ENCODE results near the gene CALB2. TPM values are rescaled to one million over a fixed set of nuclear protein-coding genes. Genes with fewer than 3 reads are reported as not detected.

CALB2 gene
- total RNA-seq, 1 donor = 1.1 TPM

GRCh38 chr16:71414038-71414437 is 55.5 kb downstream of the CALB2 start:
- no peak overlapping the region for H2AFZ ChIP-seq (ENCODE audit: low read length)
- no peaks in the 10 kb centered on the region for H3K4me1 ChIP-seq (ENCODE audit: insufficient read depth, low read length)
- H3K27me3 ChIP-seq (ENCODE audit: insufficient read depth, low read length) = peaks cover 9% of the 10 kb centered on the region
- H3K36me3 ChIP-seq (ENCODE audit: insufficient read depth, low read length) = no peaks in the 10 kb centered on the region
- H3K9me3 ChIP-seq (ENCODE audit: low read depth, low read length) = no peaks in the 10 kb centered on the region
- no peaks in the 10 kb centered on the region for H3K79me2 ChIP-seq (ENCODE audit: insufficient read depth, low read length)
- H4K20me1 ChIP-seq (ENCODE audit: insufficient read depth, low read length) = no peaks in the 10 kb centered on the region
- no peak overlapping the region for H3K27ac ChIP-seq (ENCODE audit: low read depth, low read length)
- H3K4me2 ChIP-seq (ENCODE audit: insufficient read depth, low read length) = no peak overlapping the region
- H3K4me3 ChIP-seq (ENCODE audit: insufficient read depth, low read length) = no peak overlapping the region
- DNase-seq (ENCODE audit: insufficient read length, low spot score, missing footprints) = peak; percentile 11
- no peak for TF ChIP-seq CTCF (IDR thresholded peaks at IDR 0.05; ENCODE audit: extremely low read depth, low read depth, low read length)

GRCh38 chr16:71421911-71422310 is 63.4 kb downstream of the CALB2 start:
- no peak overlapping the region for H2AFZ ChIP-seq (ENCODE audit: low read length)
- H4K20me1 ChIP-seq (ENCODE audit: insufficient read depth, low read length) = no peaks in the 10 kb centered on the region
- no peaks in the 10 kb centered on the region for H3K9me3 ChIP-seq (ENCODE audit: low read depth, low read length)
- no peaks in the 10 kb centered on the region for H3K4me1 ChIP-seq (ENCODE audit: insufficient read depth, low read length)
- H3K27ac ChIP-seq (ENCODE audit: low read depth, low read length) = no peak overlapping the region
- no peak overlapping the region for H3K4me2 ChIP-seq (ENCODE audit: insufficient read depth, low read length)
- DNase-seq (ENCODE audit: insufficient read length, low spot score, missing footprints) = peak; percentile 72
- TF ChIP-seq CTCF (IDR thresholded peaks at IDR 0.05; ENCODE audit: extremely low read depth, low read depth, low read length) = peak; percentile 41
- no peaks in the 10 kb centered on the region for H3K79me2 ChIP-seq (ENCODE audit: insufficient read depth, low read length)
- H3K27me3 ChIP-seq (ENCODE audit: insufficient read depth, low read length) = peaks cover 22% of the 10 kb centered on the region
- H3K36me3 ChIP-seq (ENCODE audit: insufficient read depth, low read length) = no peaks in the 10 kb centered on the region
- H3K4me3 ChIP-seq (ENCODE audit: insufficient read depth, low read length) = no peak overlapping the region

GRCh38 chr16:71423016-71423415 is 64.5 kb downstream of the CALB2 start:
- Histone ChIP-seq H3K27me3 (ENCODE audit: insufficient read depth, low read length) (peaks cover 22% of the 10 kb centered on the region), H3K4me1 (ENCODE audit: insufficient read depth, low read length) (no peaks in the 10 kb centered on the region), H3K36me3 (ENCODE audit: insufficient read depth, low read length) (no peaks in the 10 kb centered on the region), H3K4me2 (ENCODE audit: insufficient read depth, low read length) (no peak overlapping the region), H3K9me3 (ENCODE audit: low read depth, low read length) (no peaks in the 10 kb centered on the region), H4K20me1 (ENCODE audit: insufficient read depth, low read length) (no peaks in the 10 kb centered on the region), H3K27ac (ENCODE audit: low read depth, low read length) (no peak overlapping the region), H2AFZ (ENCODE audit: low read length) (no peak overlapping the region), H3K4me3 (ENCODE audit: insufficient read depth, low read length) (no peak overlapping the region), H3K79me2 (ENCODE audit: insufficient read depth, low read length) (no peaks in the 10 kb centered on the region)
- no peak for DNase-seq (ENCODE audit: insufficient read length, low spot score, missing footprints)
- no peak for TF ChIP-seq CTCF (IDR thresholded peaks at IDR 0.05; ENCODE audit: extremely low read depth, low read depth, low read length)

- no peaks in the 10 kb centered on the region for H3K9me3 ChIP-seq (ENCODE audit: low read depth, low read length)
- H3K4me1 ChIP-seq (ENCODE audit: insufficient read depth, low read length) = no peaks in the 10 kb centered on the region
- H3K4me2 ChIP-seq (ENCODE audit: insufficient read depth, low read length) = no peak overlapping the region
- H3K27me3 ChIP-seq (ENCODE audit: insufficient read depth, low read length) = peaks cover 22% of the 10 kb centered on the region
- no peaks in the 10 kb centered on the region for H4K20me1 ChIP-seq (ENCODE audit: insufficient read depth, low read length)
- no peak overlapping the region for H3K27ac ChIP-seq (ENCODE audit: low read depth, low read length)
- DNase-seq (ENCODE audit: insufficient read length, low spot score, missing footprints) = peak; percentile 48
- no peak for TF ChIP-seq CTCF (IDR thresholded peaks at IDR 0.05; ENCODE audit: extremely low read depth, low read depth, low read length)
- no peaks in the 10 kb centered on the region for H3K79me2 ChIP-seq (ENCODE audit: insufficient read depth, low read length)
- H3K4me3 ChIP-seq (ENCODE audit: insufficient read depth, low read length) = no peak overlapping the region
- no peak overlapping the region for H2AFZ ChIP-seq (ENCODE audit: low read length)
- H3K36me3 ChIP-seq (ENCODE audit: insufficient read depth, low read length) = no peaks in the 10 kb centered on the region
Observed at GRCh38 chr16:71423865-71424264, 65.3 kb downstream of the CALB2 start.
